T-cell (primary cell): ENCODE measurements around the gene C1GALT1. TPM values are rescaled to one million over a fixed set of nuclear protein-coding genes. Genes with fewer than 3 reads are reported as not detected.
A peak's percentile ranks its signal among the peaks of the same experiment; 100 is the strongest.

ENCODE experiments used
- ATAC-seq, 4 experiments: fragments of 200-7000 bp in 3 of 4; fragments of 150-1000 bp in 1 of 4; cut with Tn5 transposase; replicated peaks in 1 of 4; 1 replicate in 3 of 4; 2 replicates in 1 of 4; pipeline ENCODE4 v1.10.0; 2021; ENCODE audit warnings: moderate library complexity in 3 of 4, mild to moderate bottlenecking in 2 of 4, moderate number of reproducible peaks in 1 of 4
- CTCF ChIA-PET, 2 donors: fragments of 300-600 bp; sonication (Branson Sonifier 250); formaldehyde crosslinking; loops; one replicate each; lab custom pipeline; 2022; ENCODE audit warnings: antibody characterized with exemption in 2 of 2; lab: Charles Lee
- POLR2A ChIA-PET, 2 donors: fragments of 300-600 bp; sonication (Branson Sonifier 250); formaldehyde crosslinking; loops; one replicate each; lab custom pipeline; 2022; ENCODE audit warnings: antibody characterized with exemption in 2 of 2; lab: Charles Lee
- DNase-seq, 35 experiments: peaks; one replicate each; pipeline versions ENCODE4 v3.0.0 to v3.0.0-alpha.2; 2013 to 2023
- H3K27ac ChIP-seq: one replicate; pipeline ENCODE4 v1.5.1; 2013; ENCODE audit warnings: low read length
- H3K27me3 ChIP-seq, 2 experiments: replicated peaks in 1 of 2; 1 replicate in 1 of 2; 2 replicates in 1 of 2; pipeline versions ENCODE4 v1.6.1 to v1.7.0; 2013; ENCODE audit warnings: low read length in 1 of 2, mixed read lengths in 1 of 2; ENCODE audit not compliant: control insufficient read depth in 2 of 2, insufficient read depth in 2 of 2; ENCODE audit errors: extremely low read depth in 1 of 2
- H3K36me3 ChIP-seq, 2 donors: 1 replicate in 1 of 2; 2 replicates in 1 of 2; pipeline versions ENCODE4 v1.6.1 to v1.7.0; 2013; ENCODE audit warnings: low read length in 1 of 2; ENCODE audit not compliant: control insufficient read depth in 2 of 2, insufficient read depth in 1 of 2; ENCODE audit errors: extremely low read depth in 1 of 2
- H3K4me1 ChIP-seq, 2 experiments: 1 replicate in 1 of 2; 2 replicates in 1 of 2; pipeline versions ENCODE4 v1.6.1 to v1.7.0; 2013; ENCODE audit warnings: low read length in 2 of 2, mixed read lengths in 1 of 2; ENCODE audit not compliant: insufficient read depth in 2 of 2, control insufficient read depth in 1 of 2; ENCODE audit errors: extremely low read depth in 1 of 2
- H3K4me3 ChIP-seq, 2 donors: 1 replicate in 1 of 2; 2 replicates in 1 of 2; pipeline versions ENCODE4 v1.5.1 to v1.7.0; 2013; ENCODE audit warnings: mild to moderate bottlenecking in 2 of 2, low read length in 1 of 2, moderate library complexity in 1 of 2; ENCODE audit not compliant: control insufficient read depth in 1 of 2; ENCODE audit errors: extremely low read depth in 1 of 2
- H3K9me3 ChIP-seq: 2 replicates; pipeline ENCODE4 v1.7.0; 2013
- H3K27ac Mint-ChIP-seq, 2 donors: one replicate each; pipeline ENCODE4 v1.8.0; 2020 to 2021; ENCODE audit warnings: mild to moderate bottlenecking in 2 of 2, mixed read lengths in 2 of 2
- H3K27me3 Mint-ChIP-seq, 2 donors: one replicate each; pipeline ENCODE4 v1.8.0; 2021 to 2022; ENCODE audit warnings: mixed read lengths in 2 of 2
- H3K36me3 Mint-ChIP-seq: one replicate; pipeline ENCODE4 v1.8.0; 2021; ENCODE audit warnings: mixed read lengths
- H3K4me1 Mint-ChIP-seq, 3 donors: one replicate each; pipeline ENCODE4 v1.8.0; 2020 to 2022; ENCODE audit warnings: mixed read lengths in 3 of 3, mild to moderate bottlenecking in 1 of 3
- H3K4me3 Mint-ChIP-seq, 3 donors: one replicate each; pipeline ENCODE4 v1.8.0; 2020 to 2022; ENCODE audit warnings: mild to moderate bottlenecking in 3 of 3, mixed read lengths in 3 of 3, moderate library complexity in 3 of 3
- H3K9me3 Mint-ChIP-seq, 3 donors: one replicate each; pipeline ENCODE4 v1.8.0; 2020 to 2022; ENCODE audit warnings: mixed read lengths in 3 of 3
- WGBS: methylation state at CpG from one replicate; pipeline ENCODE4 v1.1.5; 2013; ENCODE audit warnings: missing lambda C conversion rate; ENCODE audit not compliant: insufficient coverage; 5-methylcytosine and 5-hydroxymethylcytosine counted together
- total RNA-seq, 35 experiments: library from RNA in 6 of 35; stranded (reverse) in 6 of 35; fragments of 120-200 nt in 1 of 35; gene quantifications; one replicate each; pipeline versions ENCODE4 v1.2.1 to v1.2.4 and lab custom pipeline; 2013 to 2026

C1GALT1 gene
- total RNA-seq, 5 donors from 2014 or later (not counting 1 experiment from before 2014, with no cell fraction given) = 32.9 to 45.0 (median 44.0) TPM

DNA sequence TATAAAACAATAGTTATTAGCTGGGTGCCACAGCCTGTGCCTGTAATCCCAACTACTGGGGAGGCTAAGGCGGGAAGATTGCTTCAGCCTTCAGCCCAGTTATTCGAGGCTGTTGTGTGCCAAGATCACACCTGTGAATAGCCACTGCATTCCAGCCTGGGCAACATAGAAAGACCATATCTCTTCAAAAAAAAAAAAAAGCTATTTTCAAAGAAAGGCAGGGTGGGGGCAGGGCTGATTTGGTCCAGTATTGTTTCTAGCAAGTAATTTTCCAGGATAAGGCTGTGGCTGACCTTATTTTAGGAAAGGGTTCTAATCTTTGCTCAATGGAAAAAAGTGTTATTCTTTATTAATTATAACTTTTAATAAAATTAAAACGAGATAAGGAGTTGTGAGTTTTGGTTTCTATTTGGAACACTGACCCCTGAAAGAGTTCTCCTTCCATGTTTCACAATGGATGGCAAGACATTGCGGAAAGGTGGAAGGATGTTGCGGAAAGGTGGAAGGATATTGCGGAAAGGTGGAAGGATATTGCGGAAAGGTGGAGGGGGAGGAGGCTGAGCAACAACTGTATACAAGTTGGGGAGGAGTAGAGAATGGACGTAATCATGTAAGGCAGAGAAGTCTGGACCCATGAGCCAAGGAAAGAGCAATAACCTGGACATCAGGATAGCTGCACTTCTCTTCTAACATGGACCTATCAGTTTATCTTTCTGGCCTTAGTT is 1.5 kb upstream of the C1GALT1 start:
- Mint-ChIP-seq H3K4me1 (peaks cover 17 to 29% (median 27%) of the 10 kb centered on the region in 3 donors), H3K4me3 (peak overlapping the region; percentile 86 to 93 (median 91)), H3K36me3 (no peaks in the 10 kb centered on the region), H3K27ac (peak overlapping the region; percentile 96 to 98), H3K27me3 (no peaks in the 10 kb centered on the region), H3K9me3 (no peaks in the 10 kb centered on the region)
- Histone ChIP-seq H3K27ac (peak overlapping the region; percentile 88), H3K27me3 (no peaks in the 10 kb centered on the region), H3K9me3 (no peaks in the 10 kb centered on the region), H3K4me3 (peak overlapping the region; percentile 56 to 92), H3K36me3 (peaks cover 0 to 4% of the 10 kb centered on the region in 2 donors), H3K4me1 (peaks cover 11 to 33% of the 10 kb centered on the region in 2 experiments)
- POLR2A ChIA-PET = interaction anchor here in 1 of 2 donors (0.8 to 1.7 kb wide), 5 partner anchors 28 to 460 kb away, joined by 3 to 7 read pairs (median 3); partner anchors contain the start of gene UMAD1
- WGBS = 97% methylated on average over 5 of the region's 8 CpGs
- DNase-seq (no peak), ATAC-seq (no peak)
- CTCF ChIA-PET = interaction anchor here in 1 of 2 donors (0.6 to 2.1 kb wide), 12 partner anchors 16 to 1115 kb away, joined by 3 to 11 read pairs (median 4); no protein-coding TSS in a partner anchor

DNA sequence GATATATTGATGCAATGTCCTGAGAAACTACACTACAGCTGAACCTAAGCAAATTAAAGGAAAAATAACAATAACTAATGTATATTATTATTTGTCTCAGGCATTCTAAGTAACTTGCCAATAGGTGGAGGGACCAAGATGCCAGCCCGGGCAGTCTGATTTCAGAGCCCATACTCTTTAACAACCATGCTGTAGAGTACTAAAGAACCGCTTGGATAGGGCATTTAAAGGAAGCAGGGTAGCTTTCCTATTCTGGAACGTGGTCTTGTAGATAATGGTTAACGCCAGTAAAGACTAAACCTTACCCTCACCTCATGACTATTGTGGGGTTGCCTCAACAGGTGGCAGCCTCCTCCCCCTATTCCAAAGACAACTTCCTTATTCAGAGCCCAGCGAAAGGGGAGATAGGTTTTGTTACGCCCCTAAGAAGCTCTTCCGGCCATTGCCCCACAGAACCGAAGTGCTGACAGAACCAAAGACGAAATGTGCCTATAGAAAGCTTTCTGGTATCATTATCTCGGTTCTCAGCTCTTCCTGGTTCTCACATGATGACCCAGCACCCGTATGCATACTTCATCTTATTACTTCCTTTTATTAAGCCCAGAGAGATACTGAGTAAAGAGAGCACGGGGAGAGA is 707 bp upstream of the C1GALT1 start:
- DNase-seq (peak in 31 of 35 experiments; percentile 25 to 84 (median 50)), ATAC-seq (peak; percentile 31 to 53 (median 40))
- Mint-ChIP-seq H3K27me3 (no peaks in the 10 kb centered on the region), H3K27ac (peak overlapping the region; percentile 96 to 98), H3K36me3 (peaks cover 3% of the 10 kb centered on the region), H3K4me3 (peak overlapping the region; percentile 86 to 93 (median 91)), H3K9me3 (no peaks in the 10 kb centered on the region), H3K4me1 (peaks cover 15 to 23% (median 20%) of the 10 kb centered on the region in 3 donors)
- POLR2A ChIA-PET = interaction anchor here (0.8 to 1.7 kb wide), 8 partner anchors 10 to 459 kb away, joined by 3 to 7 read pairs (median 4); partner anchors contain the start of gene UMAD1 (in 1 of the 2)
- peaks cover 0 to 9% of the 10 kb centered on the region in 2 donors for H3K36me3 ChIP-seq
- no peaks in the 10 kb centered on the region for H3K9me3 ChIP-seq
- WGBS = 0% methylated on average over 4 of the region's 12 CpGs
- H3K4me3 ChIP-seq = peak overlapping the region; percentile 56 to 92
- H3K27me3 ChIP-seq = no peaks in the 10 kb centered on the region
- peak overlapping the region; percentile 88 for H3K27ac ChIP-seq
- CTCF ChIA-PET = interaction anchor here (0.6 to 2.1 kb wide), 19 partner anchors 9 to 1114 kb away, joined by 3 to 11 read pairs (median 4); no protein-coding TSS in a partner anchor
- peaks cover 18 to 36% of the 10 kb centered on the region in 2 experiments for H3K4me1 ChIP-seq

DNA sequence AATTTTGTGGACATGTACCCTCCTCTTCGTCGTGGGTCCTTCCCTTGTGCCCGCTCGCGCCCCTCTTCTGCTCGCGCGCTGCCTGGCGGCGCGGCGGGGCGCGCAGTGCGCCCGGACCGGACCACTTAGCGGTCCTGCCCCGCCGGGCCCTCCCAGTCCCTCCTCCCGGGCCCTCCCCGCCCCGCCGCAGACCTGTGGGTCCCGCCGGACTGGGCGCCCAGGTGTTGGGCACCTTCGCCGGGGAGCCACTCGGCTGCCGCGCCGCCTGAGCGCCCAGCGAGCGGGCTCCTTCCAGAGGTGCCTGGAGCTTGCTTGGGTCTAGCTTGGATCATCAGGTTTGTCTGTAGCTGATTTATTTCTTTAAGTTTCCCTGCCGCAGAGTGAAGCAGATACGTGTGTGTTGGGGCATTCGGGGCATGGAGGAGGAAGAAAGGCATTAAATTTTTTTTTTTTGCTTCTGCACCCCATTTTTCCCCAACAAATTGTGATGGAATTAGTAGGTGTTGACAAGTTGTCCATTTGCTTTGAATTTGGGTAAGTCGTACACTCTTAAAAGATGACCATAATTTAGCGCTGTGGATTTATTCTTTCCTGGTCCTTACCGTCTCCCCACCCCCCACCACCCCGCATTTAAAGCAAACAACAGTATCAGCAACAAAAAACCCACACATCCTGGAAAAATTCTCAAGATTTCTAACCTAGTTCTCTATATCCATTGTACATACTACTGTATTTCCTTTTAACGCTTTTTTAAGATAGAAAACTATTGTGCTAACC is 905 bp downstream of the C1GALT1 start:
- H3K36me3 Mint-ChIP-seq = peaks cover 3% of the 10 kb centered on the region
- peak; percentile 5 to 19 (median 12) for ATAC-seq

DNA sequence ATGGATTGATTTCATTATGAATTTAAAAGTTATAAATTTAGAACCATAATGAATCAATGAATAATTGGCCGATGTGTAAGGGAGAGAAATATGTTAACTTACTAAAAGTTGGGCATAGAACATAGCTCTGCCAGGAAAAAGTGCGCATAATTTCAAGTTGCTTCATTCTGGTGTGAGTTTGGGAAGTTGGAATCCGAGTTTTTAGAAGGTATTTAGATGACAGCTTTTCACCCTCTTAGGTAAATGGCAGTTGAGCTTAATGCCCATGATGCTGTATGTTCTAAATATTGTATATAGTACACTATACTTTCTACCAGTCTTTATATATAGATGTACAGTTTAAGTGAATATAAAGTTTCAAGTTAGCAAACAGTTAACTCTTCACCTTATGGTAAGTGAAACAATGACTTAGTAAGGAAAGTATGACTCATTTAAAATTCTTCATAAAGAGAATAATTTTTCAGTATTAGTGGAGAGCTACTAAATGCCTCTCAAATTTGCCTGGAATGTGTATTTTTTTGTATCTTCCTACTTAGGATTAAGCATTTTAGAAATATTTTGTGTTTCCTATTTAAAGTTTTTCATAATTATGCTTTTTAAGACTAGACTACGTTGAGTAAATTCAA is 1.6 kb downstream of the C1GALT1 start:
- Histone ChIP-seq H3K27ac (no peak overlapping the region), H3K4me3 (peak overlapping the region; percentile 96 to 98), H3K27me3 (no peaks in the 10 kb centered on the region), H3K36me3 (peaks cover 0 to 9% of the 10 kb centered on the region in 2 donors), H3K9me3 (no peaks in the 10 kb centered on the region), H3K4me1 (peaks cover 26 to 46% of the 10 kb centered on the region in 2 experiments)
- DNase-seq (no peak), ATAC-seq (no peak)
- Mint-ChIP-seq H3K4me1 (peaks cover 12 to 17% (median 12%) of the 10 kb centered on the region in 3 donors), H3K36me3 (peaks cover 3% of the 10 kb centered on the region), H3K27me3 (no peaks in the 10 kb centered on the region), H3K4me3 (peak overlapping the region; percentile 86 to 93 (median 91)), H3K9me3 (no peaks in the 10 kb centered on the region), H3K27ac (peak overlapping the region; percentile 74 to 86)
- WGBS = no CpG with 5 or more reads among the region's 4 CpGs
- POLR2A ChIA-PET = interaction anchor here (0.6 to 1.4 kb wide), 5 partner anchors 22 to 75 kb away, joined by 3 to 6 read pairs (median 3); no protein-coding TSS in a partner anchor
- CTCF ChIA-PET = interaction anchor here in 1 of 2 donors (0.7 to 1.9 kb wide), 4 partner anchors 10 to 78 kb away, joined by 3 to 6 read pairs (median 4); no protein-coding TSS in a partner anchor

More for the DNA sequence above, 905 bp downstream of the C1GALT1 start:
- H3K4me3 ChIP-seq = peak overlapping the region; percentile 96 to 98
- under 1% methylated on average over 36 of the region's 44 CpGs for whole genome bisulfite sequencing
- peaks cover 26 to 45% of the 10 kb centered on the region in 2 experiments for H3K4me1 ChIP-seq
- CTCF ChIA-PET = interaction anchor here in 1 of 2 donors (0.6 to 1.9 kb wide), 4 partner anchors 11 to 242 kb away, joined by 3 to 6 read pairs (median 4); no protein-coding TSS in a partner anchor
- Mint-ChIP-seq H3K4me1 (peaks cover 8 to 13% (median 12%) of the 10 kb centered on the region in 3 donors), H3K27ac (peak overlapping the region; percentile 86 to 98), H3K4me3 (peak overlapping the region; percentile 86 to 93 (median 91)), H3K27me3 (no peaks in the 10 kb centered on the region), H3K9me3 (no peaks in the 10 kb centered on the region)
- DNase-seq = peak in 17 of 35 experiments; percentile 1 to 47 (median 20)
- H3K9me3 ChIP-seq = no peaks in the 10 kb centered on the region
- peaks cover 0 to 9% of the 10 kb centered on the region in 2 donors for H3K36me3 ChIP-seq
- H3K27me3 ChIP-seq = no peaks in the 10 kb centered on the region
- H3K27ac ChIP-seq = peak overlapping the region; percentile 91
- POLR2A ChIA-PET = interaction anchor here (0.6 to 1.4 kb wide), 5 partner anchors 22 to 1003 kb away, joined by 3 to 6 read pairs (median 4); no protein-coding TSS in a partner anchor

DNA sequence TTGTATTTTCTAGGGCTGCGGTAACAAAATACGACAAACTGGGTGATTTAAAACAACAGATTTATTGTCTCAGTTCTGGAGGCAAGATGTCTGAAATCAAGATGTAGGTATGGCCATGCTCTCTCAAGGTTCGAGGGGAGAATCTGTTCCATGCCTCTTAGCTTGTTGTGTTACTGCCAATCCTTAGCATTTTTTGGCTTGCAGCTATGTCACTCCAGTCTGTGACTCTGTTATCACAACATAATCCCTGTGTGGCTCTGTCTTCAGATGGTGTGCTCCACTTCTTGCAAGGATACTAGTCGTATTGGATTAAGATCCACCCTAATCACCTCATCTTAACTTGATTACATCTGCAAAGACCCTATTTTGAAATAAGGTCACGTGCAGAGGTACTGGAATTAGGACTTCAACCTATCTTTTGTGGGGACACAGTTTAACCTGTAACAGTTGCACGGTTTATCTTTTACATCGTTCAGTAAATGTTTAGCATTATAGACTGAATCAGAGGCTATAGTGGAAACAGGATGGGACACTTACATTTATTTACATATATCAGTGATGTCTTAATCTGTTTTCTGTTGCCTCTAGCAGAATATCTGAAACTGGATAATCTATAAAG is 3.1 kb downstream of the C1GALT1 start:
- Mint-ChIP-seq H3K27ac (peak overlapping the region; percentile 33 to 76), H3K27me3 (no peaks in the 10 kb centered on the region), H3K36me3 (peaks cover 9% of the 10 kb centered on the region), H3K4me3 (peak overlapping the region in 1 of 3 donors; percentile 93), H3K9me3 (no peaks in the 10 kb centered on the region), H3K4me1 (peaks cover 19 to 30% (median 23%) of the 10 kb centered on the region in 3 donors)
- Histone ChIP-seq H3K27ac (no peak overlapping the region), H3K27me3 (no peaks in the 10 kb centered on the region), H3K4me3 (no peak overlapping the region), H3K9me3 (no peaks in the 10 kb centered on the region), H3K36me3 (peaks cover 0 to 13% of the 10 kb centered on the region in 2 donors), H3K4me1 (peaks cover 26 to 46% of the 10 kb centered on the region in 2 experiments)
- 100% methylated on average over 3 of the region's 7 CpGs for WGBS
- ATAC-seq = no peak
- ChIA-PET POLR2A (no interaction called here), CTCF (interaction anchor here in 1 of 2 donors (0.7 to 1.2 kb wide), 2 partner anchors 9 to 590 kb away, joined by 3 read pairs; no protein-coding TSS in a partner anchor)
- DNase-seq = no peak
